Astrocyte (in vitro differentiated cells and primary cell): ENCODE measurements around the gene PPTC7. TPM values are rescaled to one million over a fixed set of nuclear protein-coding genes. Genes with fewer than 3 reads are reported as not detected.
A peak's percentile ranks its signal among the peaks of the same experiment; 100 is the strongest.

Source experiments
- DNase-seq: peaks from one replicate; pipeline ENCODE4 v3.0.0-alpha.2; 2010; ENCODE audit warnings: low read depth
- FAIRE-seq: peaks from 2 replicates; lab custom pipeline; 2011; peaks lifted over from hg19 to GRCh38; lab: Jason Lieb, UNC
- H2AFZ ChIP-seq: 2 replicates; pipeline ENCODE4 v1.6.0; 2012; ENCODE audit warnings: low read depth, low read length, inconsistent platforms
- H3K27ac ChIP-seq: 2 replicates; pipeline ENCODE4 v1.5.1; 2011; ENCODE audit warnings: low read depth, low read length, inconsistent platforms
- H3K27me3 ChIP-seq: 2 replicates; pipeline ENCODE4 v1.6.0; 2011; ENCODE audit warnings: low read length, inconsistent platforms; ENCODE audit not compliant: insufficient read depth
- H3K36me3 ChIP-seq: 2 replicates; pipeline ENCODE4 v1.5.1; 2011; ENCODE audit warnings: low read length, inconsistent platforms; ENCODE audit not compliant: insufficient read depth
- H3K4me1 ChIP-seq: 2 replicates; pipeline ENCODE4 v1.5.1; 2011; ENCODE audit warnings: low read length, inconsistent platforms; ENCODE audit not compliant: insufficient read depth
- H3K4me2 ChIP-seq: 2 replicates; pipeline ENCODE4 v1.6.0; 2012; ENCODE audit warnings: low read length, inconsistent platforms
- H3K4me3 ChIP-seq: 2 replicates; pipeline ENCODE4 v1.5.1; 2011; ENCODE audit warnings: low read depth, mild to moderate bottlenecking, low read length, inconsistent platforms; ENCODE audit not compliant: insufficient read depth
- H3K79me2 ChIP-seq: 2 replicates; pipeline ENCODE4 v1.6.0; 2012; ENCODE audit warnings: mild to moderate bottlenecking, low read length, inconsistent platforms; ENCODE audit not compliant: insufficient read depth
- H3K9ac ChIP-seq: 2 replicates; pipeline ENCODE4 v1.6.0; 2012; ENCODE audit warnings: mild to moderate bottlenecking, low read length, inconsistent platforms
- H3K9me3 ChIP-seq: 2 replicates; pipeline ENCODE4 v1.5.1; 2012; ENCODE audit warnings: low read depth, mild to moderate bottlenecking, low read length, inconsistent platforms; ENCODE audit not compliant: insufficient read depth
- H4K20me1 ChIP-seq: 2 replicates; pipeline ENCODE4 v1.6.0; 2012; ENCODE audit warnings: low read length, inconsistent platforms; ENCODE audit not compliant: insufficient read depth
- H3K27ac Mint-ChIP-seq: one replicate; pipeline ENCODE4 v1.8.0; 2021; ENCODE audit warnings: mild to moderate bottlenecking, mixed read lengths; ENCODE audit not compliant: unreplicated experiment
- H3K27me3 Mint-ChIP-seq: one replicate; pipeline ENCODE4 v1.8.0; 2021; ENCODE audit warnings: low read depth, mixed read lengths; ENCODE audit not compliant: unreplicated experiment
- H3K36me3 Mint-ChIP-seq: one replicate; pipeline ENCODE4 v1.8.0; 2021; ENCODE audit warnings: low read depth, mixed read lengths; ENCODE audit not compliant: unreplicated experiment
- H3K4me1 Mint-ChIP-seq: one replicate; pipeline ENCODE4 v1.8.0; 2021; ENCODE audit warnings: low read depth, mixed read lengths; ENCODE audit not compliant: unreplicated experiment
- H3K4me3 Mint-ChIP-seq: one replicate; pipeline ENCODE4 v1.8.0; 2021; ENCODE audit warnings: mild to moderate bottlenecking, moderate library complexity, mixed read lengths; ENCODE audit not compliant: unreplicated experiment
- H3K9me3 Mint-ChIP-seq: one replicate; pipeline ENCODE4 v1.8.0; 2021; ENCODE audit warnings: mild to moderate bottlenecking, mixed read lengths; ENCODE audit not compliant: unreplicated experiment
- EZH2 ChIP-seq: IDR thresholded peaks from 2 replicates; pipeline ENCODE4 v1.6.1; 2012; ENCODE audit warnings: mild to moderate bottlenecking, low read length, inconsistent platforms; ENCODE audit not compliant: insufficient read depth
- total RNA-seq: library from RNA; stranded (reverse); gene quantifications from 2 replicates; pipeline ENCODE4 v1.2.1, GENCODE V29; 2021
- TF ChIP-seq, protein P1 (sequence below): IDR thresholded peaks from 2 replicates; pipeline ENCODE4 v1.5.1; 2011; ENCODE audit warnings: low read depth, mild to moderate bottlenecking, inconsistent platforms, low read length, moderate library complexity; ENCODE audit not compliant: insufficient read depth

The PPTC7 gene
- total RNA-seq, 1 donor from 2014 or later: 16.6 TPM

DNA sequence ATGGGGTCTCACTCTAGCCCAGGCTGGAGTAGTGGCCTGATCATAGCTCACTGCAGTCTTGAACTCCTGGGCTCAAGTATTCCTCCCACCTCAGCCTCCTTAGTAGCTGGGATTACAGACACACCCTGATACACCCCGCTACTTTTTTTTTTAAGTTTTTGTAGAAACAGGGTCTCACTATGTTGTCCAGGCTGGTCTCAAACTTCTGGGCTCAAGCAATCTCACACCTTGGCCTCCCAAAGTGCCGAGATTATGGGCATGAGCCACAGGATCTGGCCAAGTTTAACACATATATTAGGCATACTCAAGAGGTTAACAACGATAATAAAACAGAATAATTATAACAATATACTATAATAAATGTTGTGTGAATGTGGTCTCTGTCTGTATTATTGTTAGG is 25.8 kb downstream of the PPTC7 start:
- no peak for FAIRE-seq
- peaks cover 77% of the 10 kb centered on the region for H3K79me2 ChIP-seq

DNA sequence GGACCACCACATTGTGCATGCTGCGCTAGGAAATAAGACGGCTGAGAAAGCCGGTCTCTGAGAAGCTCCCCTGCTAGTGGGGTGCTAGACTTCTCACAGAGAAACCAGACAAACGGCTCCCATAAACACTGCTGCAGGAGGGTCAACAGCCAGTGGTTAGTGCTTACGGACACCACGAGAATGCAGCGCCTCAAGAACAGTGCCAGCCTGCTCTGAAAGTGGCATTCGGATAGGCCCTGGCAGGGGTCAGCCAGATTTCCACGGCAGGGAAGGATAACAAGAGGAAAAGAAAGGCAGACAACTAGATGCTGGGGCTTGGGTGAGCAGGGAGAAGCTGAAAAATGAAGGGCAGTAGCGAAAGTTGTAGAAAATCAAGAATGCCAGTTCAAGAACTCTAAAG is 26.4 kb downstream of the PPTC7 start:
- Histone ChIP-seq H3K79me2 (peaks cover 80% of the 10 kb centered on the region), H2AFZ (no peak overlapping the region), H3K9me3 (no peaks in the 10 kb centered on the region), H3K36me3 (no peaks in the 10 kb centered on the region), H4K20me1 (peaks cover 42% of the 10 kb centered on the region), H3K4me1 (peaks cover 16% of the 10 kb centered on the region), H3K9ac (no peak overlapping the region), H3K27ac (no peak overlapping the region), H3K27me3 (no peaks in the 10 kb centered on the region), H3K4me2 (no peak overlapping the region), H3K4me3 (no peak overlapping the region)
- Mint-ChIP-seq H3K4me1 (peaks cover 23% of the 10 kb centered on the region), H3K36me3 (peaks cover 3% of the 10 kb centered on the region), H3K9me3 (no peaks in the 10 kb centered on the region), H3K27me3 (no peaks in the 10 kb centered on the region), H3K27ac (peak overlapping the region; percentile 23), H3K4me3 (no peak overlapping the region)
- no peak for FAIRE-seq
- DNase-seq: no peak
- TF ChIP-seq, protein P1, sequence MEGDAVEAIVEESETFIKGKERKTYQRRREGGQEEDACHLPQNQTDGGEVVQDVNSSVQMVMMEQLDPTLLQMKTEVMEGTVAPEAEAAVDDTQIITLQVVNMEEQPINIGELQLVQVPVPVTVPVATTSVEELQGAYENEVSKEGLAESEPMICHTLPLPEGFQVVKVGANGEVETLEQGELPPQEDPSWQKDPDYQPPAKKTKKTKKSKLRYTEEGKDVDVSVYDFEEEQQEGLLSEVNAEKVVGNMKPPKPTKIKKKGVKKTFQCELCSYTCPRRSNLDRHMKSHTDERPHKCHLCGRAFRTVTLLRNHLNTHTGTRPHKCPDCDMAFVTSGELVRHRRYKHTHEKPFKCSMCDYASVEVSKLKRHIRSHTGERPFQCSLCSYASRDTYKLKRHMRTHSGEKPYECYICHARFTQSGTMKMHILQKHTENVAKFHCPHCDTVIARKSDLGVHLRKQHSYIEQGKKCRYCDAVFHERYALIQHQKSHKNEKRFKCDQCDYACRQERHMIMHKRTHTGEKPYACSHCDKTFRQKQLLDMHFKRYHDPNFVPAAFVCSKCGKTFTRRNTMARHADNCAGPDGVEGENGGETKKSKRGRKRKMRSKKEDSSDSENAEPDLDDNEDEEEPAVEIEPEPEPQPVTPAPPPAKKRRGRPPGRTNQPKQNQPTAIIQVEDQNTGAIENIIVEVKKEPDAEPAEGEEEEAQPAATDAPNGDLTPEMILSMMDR: no peak
- TF ChIP-seq EZH2: no peak

More for the DNA sequence above, 25.8 kb downstream of the PPTC7 start:
- no peaks in the 10 kb centered on the region for H3K27me3 ChIP-seq
- H3K36me3 ChIP-seq: no peaks in the 10 kb centered on the region
- H3K4me1 ChIP-seq: peaks cover 16% of the 10 kb centered on the region
- no peak overlapping the region for H3K9ac ChIP-seq
- H3K9me3 ChIP-seq: no peaks in the 10 kb centered on the region
- no peak overlapping the region for H3K27ac ChIP-seq
- Mint-ChIP-seq H3K27me3 (no peaks in the 10 kb centered on the region), H3K36me3 (peaks cover 3% of the 10 kb centered on the region), H3K4me1 (peaks cover 20% of the 10 kb centered on the region), H3K27ac (no peak overlapping the region), H3K4me3 (no peak overlapping the region), H3K9me3 (no peaks in the 10 kb centered on the region)
- no peak for DNase-seq
- TF ChIP-seq EZH2: no peak
- TF ChIP-seq, protein P1: no peak
- H3K4me3 ChIP-seq: no peak overlapping the region
- no peak overlapping the region for H3K4me2 ChIP-seq
- H2AFZ ChIP-seq: no peak overlapping the region
- H4K20me1 ChIP-seq: peaks cover 40% of the 10 kb centered on the region

DNA sequence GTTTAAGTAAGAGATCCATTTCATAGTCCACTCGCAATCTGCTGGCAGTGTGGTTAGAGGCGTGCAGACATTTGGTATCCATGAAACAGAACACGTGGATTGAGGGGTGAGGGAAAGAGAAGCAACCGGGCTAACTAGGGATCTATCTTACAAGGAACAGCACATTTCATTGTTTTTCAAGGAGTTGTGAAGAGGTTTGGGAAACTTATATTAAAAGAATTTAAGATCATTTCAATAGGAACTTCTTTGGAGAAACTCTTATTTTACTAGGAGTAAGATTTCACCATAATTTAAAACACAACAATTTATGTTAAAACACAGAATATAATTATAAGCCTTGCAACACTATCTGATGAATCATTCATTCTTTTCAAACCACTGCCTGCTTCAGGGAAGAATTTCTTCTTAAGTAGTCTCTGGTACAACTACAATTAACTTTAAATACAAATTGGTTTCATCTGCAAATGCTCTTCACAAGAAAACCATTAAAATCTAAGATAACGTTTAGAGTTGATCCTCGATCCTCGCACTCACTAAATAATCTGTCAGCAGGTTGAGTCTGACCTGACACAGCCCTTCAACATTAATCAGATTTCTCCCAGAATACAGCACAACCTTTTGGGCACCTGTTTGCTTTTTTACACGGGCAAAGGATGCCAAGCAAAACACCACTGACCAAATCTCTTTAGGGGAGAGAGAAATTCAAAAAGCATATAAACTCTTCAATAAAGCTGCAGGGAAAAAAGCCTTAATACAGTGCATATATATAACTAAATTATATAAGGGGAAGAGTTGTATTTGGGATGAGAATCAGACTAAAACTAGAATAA is 27.3 kb downstream of the PPTC7 start:
- Histone ChIP-seq H3K4me2 (peak overlapping the region; percentile 65), H4K20me1 (peaks cover 40% of the 10 kb centered on the region), H3K27me3 (no peaks in the 10 kb centered on the region), H3K36me3 (peaks cover 1% of the 10 kb centered on the region), H3K9me3 (no peaks in the 10 kb centered on the region), H3K27ac (peak overlapping the region; percentile 25), H3K4me1 (peaks cover 16% of the 10 kb centered on the region), H3K79me2 (peaks cover 75% of the 10 kb centered on the region), H3K4me3 (no peak overlapping the region), H3K9ac (no peak overlapping the region), H2AFZ (no peak overlapping the region)
- peaks cover 3% of the 10 kb centered on the region for H3K36me3 Mint-ChIP-seq
- DNase-seq: peak; percentile 82
- H3K9me3 Mint-ChIP-seq: no peaks in the 10 kb centered on the region
- H3K27me3 Mint-ChIP-seq: no peaks in the 10 kb centered on the region
- peak overlapping the region; percentile 30 for H3K27ac Mint-ChIP-seq
- peak overlapping the region; percentile 48 for H3K4me3 Mint-ChIP-seq
- FAIRE-seq: no peak
- H3K4me1 Mint-ChIP-seq: peaks cover 26% of the 10 kb centered on the region
- TF ChIP-seq EZH2: no peak
